Body of pancreas (tissue), 4 donors: ENCODE measurements around the gene P2RX3. TPM values are rescaled to one million over a fixed set of nuclear protein-coding genes. Genes with fewer than 3 reads are reported as not detected.

Source experiments
- ATAC-seq: fragments of 150-250 bp; one replicate; pipeline ENCODE4 v1.9.1; 2016
- DNase-seq, 4 donors: peaks; one replicate each; pipeline ENCODE4 v3.0.0-alpha.2; 2019
- H3K27ac ChIP-seq, 4 donors: fragments of 200-600 bp; sonication (generic); 1 replicate in 3 of 4; 2 replicates in 1 of 4; pipeline versions ENCODE4 v1.5.1 to v1.6.1; 2016 to 2019; ENCODE audit warnings: mild to moderate bottlenecking in 1 of 4, mixed read lengths in 1 of 4, moderate library complexity in 1 of 4
- H3K27me3 ChIP-seq, 2 donors: fragments of 200-600 bp; sonication (generic); one replicate each; pipeline ENCODE4 v1.6.0; 2016; ENCODE audit warnings: mild to moderate bottlenecking in 1 of 2
- H3K36me3 ChIP-seq, 2 donors: fragments of 200-600 bp; sonication (generic); replicated peaks in 1 of 2; 2 replicates each; pipeline ENCODE4 v1.5.1; 2016; ENCODE audit warnings: low read depth in 2 of 2; ENCODE audit not compliant: insufficient read depth in 1 of 2
- H3K4me1 ChIP-seq: fragments of 200-600 bp; sonication (generic); one replicate; pipeline ENCODE4 v1.6.0; 2016
- H3K4me3 ChIP-seq, 2 donors: fragments of 200-600 bp; sonication (generic); 1 replicate in 1 of 2; 2 replicates in 1 of 2; pipeline ENCODE4 v1.5.1; 2016 to 2019
- H3K9me3 ChIP-seq, 3 donors: fragments of 200-600 bp; sonication (generic); 1 replicate in 2 of 3; 2 replicates in 1 of 3; pipeline ENCODE4 v1.5.1; 2016
- POLR2A ChIP-seq, 3 donors: fragments of 450-650 bp; IDR thresholded peaks; one replicate each; pipeline ENCODE4 v1.6.1; 2016; ENCODE audit warnings: antibody characterized with exemption in 3 of 3, mild to moderate bottlenecking in 2 of 3
- WGBS, 2 donors: methylation state at CpG; one replicate each; pipeline ENCODE4 v1.1.5; 2017; 5-methylcytosine and 5-hydroxymethylcytosine counted together
- intact Hi-C: fragments of 100-400 bp; cut with DNase I; formaldehyde crosslinking; loops from one replicate; pipeline ENCODE4 v1.15.1; 2023
- total RNA-seq, 2 donors: library from RNA; depleted of rRNA; stranded (reverse); fragments of >200 nt; gene quantifications; one replicate each; pipeline ENCODE4 v1.1.0, GENCODE V29; 2016
- TF ChIP-seq, protein P1 (sequence below), 7 experiments: fragments of 450-650 bp in 4 of 7; fragments of 200-600 bp in 3 of 7; sonication (generic) in 3 of 7; IDR thresholded peaks; one replicate each; pipeline ENCODE4 v1.5.1; 2016 to 2019; ENCODE audit warnings: antibody characterized with exemption in 7 of 7

P2RX3 gene
- total RNA-seq, 2 donors from 2014 or later, result not detected

DNA sequence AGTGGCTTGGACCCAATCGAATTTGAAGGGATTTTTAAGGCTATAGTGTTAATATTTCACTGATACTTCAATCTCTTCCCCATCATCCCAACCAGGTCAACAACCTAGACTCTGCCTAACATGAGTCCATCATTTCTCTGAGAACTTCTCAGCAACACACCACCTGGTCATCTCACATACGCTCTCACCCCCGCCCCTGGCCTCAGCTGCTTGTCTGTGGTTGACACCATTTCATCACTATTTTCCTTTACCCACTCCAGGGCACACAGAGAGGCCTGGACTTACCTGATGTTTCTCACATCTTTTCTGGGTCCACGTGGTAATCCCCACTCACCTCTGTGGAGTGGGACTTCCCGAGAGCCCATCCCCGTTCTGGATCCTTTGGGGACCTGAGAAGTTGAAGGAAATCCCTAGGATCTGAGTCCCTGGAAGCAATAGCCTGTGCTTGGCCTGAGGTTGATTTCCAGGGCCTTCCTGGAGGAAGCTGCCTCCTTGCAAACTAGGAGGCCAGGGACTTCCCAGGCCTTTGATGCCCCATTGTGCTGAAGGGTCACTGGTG is 3.2 kb downstream of the P2RX3 start:
- Histone ChIP-seq H3K4me3 (no peak overlapping the region), H3K4me1 (peaks cover 15% of the 10 kb centered on the region), H3K9me3 (no peaks in the 10 kb centered on the region), H3K36me3 (no peaks in the 10 kb centered on the region), H3K27me3 (no peaks in the 10 kb centered on the region), H3K27ac (no peak overlapping the region)
- DNase-seq (no peak), ATAC-seq (no peak)
- 43 to 47% methylated on average over 6 of the region's 6 CpGs for WGBS, 2 donors
- intact Hi-C loops, result no loop called here
- no peak for TF ChIP-seq POLR2A (IDR thresholded peaks at IDR 0.05)
- TF ChIP-seq, protein P1, sequence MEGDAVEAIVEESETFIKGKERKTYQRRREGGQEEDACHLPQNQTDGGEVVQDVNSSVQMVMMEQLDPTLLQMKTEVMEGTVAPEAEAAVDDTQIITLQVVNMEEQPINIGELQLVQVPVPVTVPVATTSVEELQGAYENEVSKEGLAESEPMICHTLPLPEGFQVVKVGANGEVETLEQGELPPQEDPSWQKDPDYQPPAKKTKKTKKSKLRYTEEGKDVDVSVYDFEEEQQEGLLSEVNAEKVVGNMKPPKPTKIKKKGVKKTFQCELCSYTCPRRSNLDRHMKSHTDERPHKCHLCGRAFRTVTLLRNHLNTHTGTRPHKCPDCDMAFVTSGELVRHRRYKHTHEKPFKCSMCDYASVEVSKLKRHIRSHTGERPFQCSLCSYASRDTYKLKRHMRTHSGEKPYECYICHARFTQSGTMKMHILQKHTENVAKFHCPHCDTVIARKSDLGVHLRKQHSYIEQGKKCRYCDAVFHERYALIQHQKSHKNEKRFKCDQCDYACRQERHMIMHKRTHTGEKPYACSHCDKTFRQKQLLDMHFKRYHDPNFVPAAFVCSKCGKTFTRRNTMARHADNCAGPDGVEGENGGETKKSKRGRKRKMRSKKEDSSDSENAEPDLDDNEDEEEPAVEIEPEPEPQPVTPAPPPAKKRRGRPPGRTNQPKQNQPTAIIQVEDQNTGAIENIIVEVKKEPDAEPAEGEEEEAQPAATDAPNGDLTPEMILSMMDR (IDR thresholded peaks at IDR 0.05), result no peak

DNA sequence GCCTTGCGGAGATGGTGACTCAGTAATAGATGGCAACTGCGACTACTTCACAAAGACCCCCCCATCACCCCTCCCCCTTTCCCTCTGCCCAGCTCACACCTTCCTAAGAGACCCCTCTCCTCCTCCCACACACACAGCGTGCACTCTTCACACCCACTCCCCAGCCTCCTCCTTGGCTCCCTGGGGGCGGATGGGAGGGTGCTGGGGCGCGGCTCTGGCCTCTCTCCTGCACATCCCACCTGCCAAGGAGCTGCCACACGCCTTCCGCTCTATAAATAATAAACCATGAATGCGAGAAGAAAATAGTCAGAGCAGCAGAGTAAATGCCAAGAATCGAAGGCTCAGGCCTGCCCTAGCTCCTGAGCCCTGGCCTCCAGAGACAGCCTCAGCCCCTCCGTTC is 4.5 kb downstream of the P2RX3 start:
- no peaks in the 10 kb centered on the region for H3K9me3 ChIP-seq
- ATAC-seq (no peak), DNase-seq (no peak)
- H3K36me3 ChIP-seq, result no peaks in the 10 kb centered on the region
- WGBS, 2 donors, result 73% methylated on average over 11 of the region's 11 CpGs
- intact Hi-C loops, result no loop called here
- H3K4me1 ChIP-seq, result peaks cover 13% of the 10 kb centered on the region
- no peaks in the 10 kb centered on the region for H3K27me3 ChIP-seq
- no peak overlapping the region for H3K4me3 ChIP-seq
- H3K27ac ChIP-seq, result no peak overlapping the region
- TF ChIP-seq POLR2A (IDR thresholded peaks at IDR 0.05), result no peak
- TF ChIP-seq, protein P1 (IDR thresholded peaks at IDR 0.05), result no peak

DNA sequence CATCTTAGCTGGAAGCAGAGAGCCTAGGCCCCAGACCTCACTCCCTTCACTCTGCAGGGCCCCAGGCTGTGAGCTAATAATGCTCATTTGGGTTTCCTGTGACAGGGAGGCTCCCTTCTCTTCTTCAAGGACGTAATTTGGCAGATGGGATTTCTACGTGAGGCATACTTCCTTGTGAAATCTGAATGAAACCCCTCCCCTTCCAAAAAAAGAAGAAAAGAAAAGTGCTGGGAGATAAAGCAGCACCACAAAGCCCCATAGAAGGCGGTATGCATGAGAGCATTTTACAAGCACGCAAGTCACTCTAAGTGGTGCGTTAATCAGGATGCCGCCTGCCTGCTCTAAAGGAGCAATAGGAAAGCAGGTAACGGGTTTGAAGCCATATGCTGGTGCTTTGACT is 5.7 kb downstream of the P2RX3 start:
- Histone ChIP-seq H3K36me3 (no peaks in the 10 kb centered on the region), H3K4me3 (no peak overlapping the region), H3K9me3 (no peaks in the 10 kb centered on the region), H3K27me3 (no peaks in the 10 kb centered on the region), H3K4me1 (peaks cover 13% of the 10 kb centered on the region), H3K27ac (no peak overlapping the region)
- 70 to 74% methylated on average over 7 of the region's 7 CpGs for WGBS, 2 donors
- no peak for TF ChIP-seq POLR2A (IDR thresholded peaks at IDR 0.05)
- TF ChIP-seq, protein P1 (IDR thresholded peaks at IDR 0.05), result no peak
- intact Hi-C loops, result no loop called here
- ATAC-seq (no peak), DNase-seq (no peak)

DNA sequence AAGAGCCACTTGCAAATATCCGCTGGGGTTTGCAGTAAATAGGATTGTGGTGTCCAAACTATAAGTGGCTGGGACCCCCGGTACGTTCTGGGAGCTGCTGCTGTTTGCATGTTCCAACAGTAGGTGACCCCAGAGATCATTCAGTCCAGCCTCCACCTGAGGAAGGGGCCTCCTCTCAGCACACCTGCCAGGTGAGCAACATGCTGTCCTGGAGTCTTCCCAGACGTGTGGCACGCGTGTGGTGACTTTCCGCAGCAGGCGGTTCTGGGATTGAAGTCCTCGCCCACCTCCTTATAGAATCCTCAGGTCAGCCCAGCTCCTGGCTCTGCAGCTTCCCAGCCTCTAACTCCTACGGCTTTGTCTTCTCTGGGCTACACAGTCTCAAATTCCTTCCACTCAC is 6.7 kb downstream of the P2RX3 start:
- 79 to 81% methylated on average over 10 of the region's 10 CpGs for WGBS, 2 donors
- no peaks in the 10 kb centered on the region for H3K9me3 ChIP-seq
- H3K27me3 ChIP-seq, result no peaks in the 10 kb centered on the region
- ATAC-seq (no peak), DNase-seq (no peak)
- intact Hi-C loops, result no loop called here
- no peak for TF ChIP-seq POLR2A (IDR thresholded peaks at IDR 0.05)
- H3K36me3 ChIP-seq, result no peaks in the 10 kb centered on the region
- peaks cover 13% of the 10 kb centered on the region for H3K4me1 ChIP-seq
- H3K27ac ChIP-seq, result no peak overlapping the region
- H3K4me3 ChIP-seq, result no peak overlapping the region

DNA sequence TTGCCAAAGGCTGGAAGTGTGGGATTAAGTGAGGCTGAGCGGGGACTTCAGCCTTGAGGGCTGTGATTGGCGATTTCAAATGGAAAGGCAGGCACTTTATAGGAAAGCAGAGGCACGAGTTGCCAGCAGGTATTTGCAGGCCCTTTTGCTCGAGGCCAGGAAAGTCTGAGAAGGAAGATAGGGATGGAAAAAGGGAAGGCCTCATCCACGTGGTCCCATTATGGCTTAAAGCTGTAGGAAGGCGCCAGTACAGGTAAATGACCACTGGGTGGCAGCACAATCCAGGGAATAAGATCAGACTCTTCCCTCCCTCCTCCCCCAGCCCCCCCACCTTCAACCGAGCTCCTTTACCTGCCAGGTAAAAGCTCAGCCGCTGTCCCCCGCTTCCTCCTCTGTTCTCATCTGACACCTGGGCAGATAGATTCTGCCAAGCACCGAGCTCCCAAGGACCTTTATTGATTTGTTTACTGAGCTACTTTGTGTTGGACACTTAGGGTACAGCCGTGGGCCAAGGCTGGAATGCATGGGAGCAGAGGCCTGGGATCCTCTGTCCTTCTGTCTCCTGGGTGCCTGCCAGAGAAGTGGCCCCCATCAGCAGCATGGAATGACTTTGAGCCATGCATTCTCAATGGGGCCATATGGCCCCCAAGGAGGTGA is 7.5 kb downstream of the P2RX3 start:
- no peaks in the 10 kb centered on the region for H3K36me3 ChIP-seq
- no peaks in the 10 kb centered on the region for H3K9me3 ChIP-seq
- no peak overlapping the region for H3K4me3 ChIP-seq
- ATAC-seq (peak; percentile 91), DNase-seq (peak; percentile 89 to 92 (median 90))
- WGBS, 2 donors, result 13 to 14% methylated on average over 11 of the region's 11 CpGs
- H3K27me3 ChIP-seq, result no peaks in the 10 kb centered on the region
- H3K27ac ChIP-seq, result peak overlapping the region in 2 of 4 donors; percentile 11
- no peak for TF ChIP-seq POLR2A (IDR thresholded peaks at IDR 0.05)
- TF ChIP-seq, protein P1 (IDR thresholded peaks at IDR 0.05), result peak; percentile 75 to 86 (median 84)
- intact Hi-C loops, result no loop called here
- peaks cover 13% of the 10 kb centered on the region for H3K4me1 ChIP-seq
